Measurements from ENCODE around the gene PRDX2. TPM values are rescaled to one million over a fixed set of nuclear protein-coding genes. Genes with fewer than 3 reads are reported as not detected.
"Not testable (repeated sequence)": the region's sequence is repeated elsewhere in the genome, so short reads cannot be mapped to it uniquely, and the experiment has no call there.

The PRDX2 gene
- total and polyA plus RNA-seq, 2 donors from 2014 or later: 171 to 664 TPM

- intact Hi-C loops (cut with DNase I): no loop called here
- Histone ChIP-seq H3K9ac (ENCODE audit: low read length in 3 of 3) (no peak overlapping the region), H3K9me3 (ENCODE audit: control insufficient read depth in 2 of 3, insufficient read depth in 1 of 3, low read length in 3 of 3) (no peaks in the 10 kb centered on the region), H3K4me3 (ENCODE audit: low read length in 3 of 3) (no peak overlapping the region), H3K27me3 (ENCODE audit: control insufficient read depth, insufficient read depth, low read length) (no peaks in the 10 kb centered on the region), H3K27ac (ENCODE audit: low read depth in 2 of 2, low read length in 2 of 2) (no peak overlapping the region), H3K4me1 (ENCODE audit: control insufficient read depth in 2 of 3, insufficient read depth in 2 of 3, low read depth in 1 of 3, low read length in 3 of 3) (no peaks in the 10 kb centered on the region), H3K36me3 (ENCODE audit: control insufficient read depth in 2 of 3, insufficient read depth in 3 of 3, low read length in 3 of 3) (no peaks in the 10 kb centered on the region)
- no peak for TF ChIP-seq CTCF (IDR thresholded peaks at IDR 0.05; ENCODE audit: borderline replicate concordance, extremely low read depth, insufficient read depth)
- FAIRE-seq (no peak), DNase-seq (no peak)
Observed at GRCh38 chr19:12821761-12822160, 20.2 kb upstream of the PRDX2 start.

GRCh38 chr19:12817810-12818209 lies 16.2 kb upstream of the PRDX2 start:
- H3K9ac ChIP-seq (ENCODE audit: low read length in 3 of 3); H3K4me3 ChIP-seq (ENCODE audit: low read length in 3 of 3); H3K4me1 ChIP-seq (ENCODE audit: control insufficient read depth in 2 of 3, insufficient read depth in 2 of 3, low read depth in 1 of 3, low read length in 3 of 3); H3K27me3 ChIP-seq (ENCODE audit: control insufficient read depth, insufficient read depth, low read length); intact Hi-C loops (cut with DNase I); H3K9me3 ChIP-seq (ENCODE audit: control insufficient read depth in 2 of 3, insufficient read depth in 1 of 3, low read length in 3 of 3); FAIRE-seq; H3K27ac ChIP-seq (ENCODE audit: low read depth in 2 of 2, low read length in 2 of 2); DNase-seq; H3K36me3 ChIP-seq (ENCODE audit: control insufficient read depth in 2 of 3, insufficient read depth in 3 of 3, low read length in 3 of 3): not testable (repeated sequence)

GRCh38 chr19:12817188-12817587 lies 15.6 kb upstream of the PRDX2 start:
- intact Hi-C loops (cut with DNase I); H3K27ac ChIP-seq (ENCODE audit: low read depth in 2 of 2, low read length in 2 of 2); H3K27me3 ChIP-seq (ENCODE audit: control insufficient read depth, insufficient read depth, low read length); FAIRE-seq; H3K4me3 ChIP-seq (ENCODE audit: low read length in 3 of 3); H3K36me3 ChIP-seq (ENCODE audit: control insufficient read depth in 2 of 3, insufficient read depth in 3 of 3, low read length in 3 of 3); DNase-seq; H3K4me1 ChIP-seq (ENCODE audit: control insufficient read depth in 2 of 3, insufficient read depth in 2 of 3, low read depth in 1 of 3, low read length in 3 of 3); H3K9ac ChIP-seq (ENCODE audit: low read length in 3 of 3); H3K9me3 ChIP-seq (ENCODE audit: control insufficient read depth in 2 of 3, insufficient read depth in 1 of 3, low read length in 3 of 3): not testable (repeated sequence)

GRCh38 chr19:12815088-12815487 lies 13.5 kb upstream of the PRDX2 start:
- Histone ChIP-seq H3K9ac (ENCODE audit: low read length in 3 of 3) (no peak overlapping the region), H3K9me3 (ENCODE audit: control insufficient read depth in 2 of 3, insufficient read depth in 1 of 3, low read length in 3 of 3) (no peaks in the 10 kb centered on the region), H3K4me3 (ENCODE audit: low read length in 3 of 3) (no peak overlapping the region), H3K27me3 (ENCODE audit: control insufficient read depth, insufficient read depth, low read length) (no peaks in the 10 kb centered on the region), H3K27ac (ENCODE audit: low read depth in 2 of 2, low read length in 2 of 2) (no peak overlapping the region), H3K36me3 (ENCODE audit: control insufficient read depth in 2 of 3, insufficient read depth in 3 of 3, low read length in 3 of 3) (no peaks in the 10 kb centered on the region), H3K4me1 (ENCODE audit: control insufficient read depth in 2 of 3, insufficient read depth in 2 of 3, low read depth in 1 of 3, low read length in 3 of 3) (no peaks in the 10 kb centered on the region)
- intact Hi-C loops (cut with DNase I): no loop called here
- no peak for FAIRE-seq
- no peak for TF ChIP-seq CTCF (IDR thresholded peaks at IDR 0.05; ENCODE audit: borderline replicate concordance, extremely low read depth, insufficient read depth)
- no peak for DNase-seq
